Measurements from ENCODE around the gene SNX33.

DNA sequence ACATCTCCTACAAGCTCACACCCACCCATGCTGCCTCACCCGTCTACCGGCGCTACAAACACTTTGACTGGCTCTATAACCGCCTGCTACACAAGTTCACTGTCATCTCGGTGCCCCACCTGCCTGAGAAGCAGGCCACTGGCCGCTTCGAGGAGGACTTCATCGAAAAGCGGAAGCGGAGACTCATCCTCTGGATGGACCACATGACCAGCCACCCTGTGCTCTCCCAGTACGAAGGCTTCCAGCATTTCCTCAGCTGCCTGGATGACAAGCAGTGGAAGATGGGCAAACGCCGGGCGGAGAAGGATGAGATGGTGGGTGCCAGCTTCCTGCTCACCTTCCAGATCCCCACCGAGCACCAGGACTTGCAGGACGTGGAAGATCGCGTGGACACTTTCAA, 2.1 kb downstream of the SNX33 start:
- no peak for TF ChIP-seq EZH2 (IDR thresholded peaks at IDR 0.05; ENCODE audit: borderline replicate concordance, low read length)
- TF ChIP-seq, protein P1, sequence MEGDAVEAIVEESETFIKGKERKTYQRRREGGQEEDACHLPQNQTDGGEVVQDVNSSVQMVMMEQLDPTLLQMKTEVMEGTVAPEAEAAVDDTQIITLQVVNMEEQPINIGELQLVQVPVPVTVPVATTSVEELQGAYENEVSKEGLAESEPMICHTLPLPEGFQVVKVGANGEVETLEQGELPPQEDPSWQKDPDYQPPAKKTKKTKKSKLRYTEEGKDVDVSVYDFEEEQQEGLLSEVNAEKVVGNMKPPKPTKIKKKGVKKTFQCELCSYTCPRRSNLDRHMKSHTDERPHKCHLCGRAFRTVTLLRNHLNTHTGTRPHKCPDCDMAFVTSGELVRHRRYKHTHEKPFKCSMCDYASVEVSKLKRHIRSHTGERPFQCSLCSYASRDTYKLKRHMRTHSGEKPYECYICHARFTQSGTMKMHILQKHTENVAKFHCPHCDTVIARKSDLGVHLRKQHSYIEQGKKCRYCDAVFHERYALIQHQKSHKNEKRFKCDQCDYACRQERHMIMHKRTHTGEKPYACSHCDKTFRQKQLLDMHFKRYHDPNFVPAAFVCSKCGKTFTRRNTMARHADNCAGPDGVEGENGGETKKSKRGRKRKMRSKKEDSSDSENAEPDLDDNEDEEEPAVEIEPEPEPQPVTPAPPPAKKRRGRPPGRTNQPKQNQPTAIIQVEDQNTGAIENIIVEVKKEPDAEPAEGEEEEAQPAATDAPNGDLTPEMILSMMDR (IDR thresholded peaks at IDR 0.05; ENCODE audit: low read length), result no peak

All from OCI-LY1 (cell line).